WTC11 (cell line): ENCODE measurements around the gene UNC13D. TPM values are rescaled to one million over a fixed set of nuclear protein-coding genes. Genes with fewer than 3 reads are reported as not detected.

Experiments
- ATAC-seq: fragments of 200-7000 bp; cut with Tn5 transposase; 2 replicates; pipeline ENCODE4 v1.10.0; 2021; ENCODE audit warnings: mild to moderate bottlenecking, moderate library complexity
- Bru-seq: library from RNA; stranded (reverse); fragments of 400-500 nt; gene quantifications from one replicate; lab custom pipeline; 2021; lab: Mats Ljungman, UMichigan
- CTCF ChIA-PET: fragments of 300-600 bp; sonication (Branson Sonifier 250); formaldehyde crosslinking; loops from one replicate; lab custom pipeline; 2021; ENCODE audit warnings: antibody characterized with exemption; lab: Charles Lee
- POLR2A ChIA-PET: fragments of 350-600 bp; sonication (Branson Sonifier 250); formaldehyde crosslinking; loops from one replicate; lab custom pipeline; 2021; ENCODE audit warnings: antibody characterized with exemption; lab: Charles Lee
- DNase-seq: peaks from one replicate; pipeline ENCODE4 v3.0.0; 2021; ENCODE audit warnings: low spot score
- H3K27ac Mint-ChIP-seq: 2 replicates; pipeline ENCODE4 v1.8.0; 2021; ENCODE audit warnings: mixed read lengths
- H3K27me3 Mint-ChIP-seq: 2 replicates; pipeline ENCODE4 v1.8.0; 2021; ENCODE audit warnings: low read depth, mild to moderate bottlenecking, moderate library complexity, mixed read lengths
- H3K36me3 Mint-ChIP-seq: 2 replicates; pipeline ENCODE4 v1.8.0; 2021; ENCODE audit warnings: mixed read lengths
- H3K4me1 Mint-ChIP-seq: 2 replicates; pipeline ENCODE4 v1.8.0; 2022; ENCODE audit warnings: mixed read lengths
- H3K4me3 Mint-ChIP-seq: 2 replicates; pipeline ENCODE4 v1.8.0; 2021; ENCODE audit warnings: mild to moderate bottlenecking, moderate library complexity, mixed read lengths
- H3K9me3 Mint-ChIP-seq: 2 replicates; pipeline ENCODE4 v1.8.0; 2021; ENCODE audit warnings: mixed read lengths
- ATF2 ChIP-seq: sonication (generic); formaldehyde crosslinking; IDR thresholded peaks from 2 replicates; pipeline ENCODE4 v1.8.1; 2022; ENCODE audit warnings: low read depth, missing genetic modification reagents, borderline replicate concordance
- CDX4 ChIP-seq: fragments of 250-450 bp; sonication (Bioruptor Pico); IDR thresholded peaks from 2 replicates; pipeline ENCODE4 v1.9.0; 2021; ENCODE audit warnings: moderate library complexity, mild to moderate bottlenecking, inconsistent platforms, borderline replicate concordance
- CREB1 ChIP-seq: sonication (generic); formaldehyde crosslinking; IDR thresholded peaks from 2 replicates; pipeline ENCODE4 v1.8.0; 2023; ENCODE audit warnings: mild to moderate bottlenecking, missing genetic modification reagents
- E2F4 ChIP-seq: sonication (generic); formaldehyde crosslinking; IDR thresholded peaks from 2 replicates; pipeline ENCODE4 v1.8.1; 2022; ENCODE audit warnings: low read depth, mild to moderate bottlenecking, moderate library complexity, missing genetic modification reagents, borderline replicate concordance
- FOXJ3 ChIP-seq: sonication (generic); formaldehyde crosslinking; IDR thresholded peaks from 2 replicates; pipeline ENCODE4 v1.9.0; 2021; ENCODE audit warnings: missing genetic modification reagents, mild to moderate bottlenecking, borderline replicate concordance
- FOXK1 ChIP-seq: sonication (generic); formaldehyde crosslinking; IDR thresholded peaks from 2 replicates; pipeline ENCODE4 v1.8.0; 2022; ENCODE audit warnings: mild to moderate bottlenecking, moderate library complexity, missing genetic modification reagents
- GRHL2 ChIP-seq: fragments of 250-450 bp; sonication (Bioruptor Pico); IDR thresholded peaks from 2 replicates; pipeline ENCODE4 v1.8.0; 2022; ENCODE audit warnings: mild to moderate bottlenecking, moderate library complexity; ENCODE audit not compliant: insufficient replicate concordance, severe bottlenecking
- IRF1 ChIP-seq: sonication (generic); formaldehyde crosslinking; IDR thresholded peaks from 2 replicates; pipeline ENCODE4 v1.8.0; 2023; ENCODE audit warnings: missing genetic modification reagents
- NR2C2 ChIP-seq: sonication (generic); formaldehyde crosslinking; IDR thresholded peaks from 2 replicates; pipeline ENCODE4 v1.8.0; 2022; ENCODE audit warnings: mild to moderate bottlenecking, missing genetic modification reagents
- PRRX2 ChIP-seq: fragments of 250-450 bp; sonication (Bioruptor Pico); IDR thresholded peaks from 2 replicates; pipeline ENCODE4 v1.8.0; 2021; ENCODE audit warnings: mild to moderate bottlenecking
- TCF7 ChIP-seq: sonication (generic); formaldehyde crosslinking; IDR thresholded peaks from 2 replicates; pipeline ENCODE4 v1.8.0; 2022; ENCODE audit warnings: mild to moderate bottlenecking, low read depth, missing genetic modification reagents, moderate library complexity
- USF1 ChIP-seq: sonication (generic); formaldehyde crosslinking; IDR thresholded peaks from 2 replicates; pipeline ENCODE4 v1.8.0; 2022; ENCODE audit warnings: mild to moderate bottlenecking, missing genetic modification reagents
- ZNF263 ChIP-seq: sonication (generic); formaldehyde crosslinking; IDR thresholded peaks from 2 replicates; pipeline ENCODE4 v1.8.1; 2022; ENCODE audit warnings: low read depth, mild to moderate bottlenecking, moderate library complexity, missing genetic modification reagents
- ZNF416 ChIP-seq: fragments of 250-450 bp; sonication (Bioruptor Pico); IDR thresholded peaks from 2 replicates; pipeline ENCODE4 v1.9.0; 2021; ENCODE audit warnings: mild to moderate bottlenecking, inconsistent platforms
- long read RNA-seq, 3 experiments: library from RNA in 1 of 3; library from capped mRNA in 1 of 3; library from polyadenylated mRNA in 1 of 3; unstranded in 2 of 3; stranded (forward) in 1 of 3; transcript quantifications; one replicate each; pipeline ENCODE4 v2.0.0, GENCODE V29; 2021
- total RNA-seq: library from RNA; stranded (reverse); gene quantifications from 3 replicates; pipeline ENCODE4 v1.2.3, GENCODE V29; 2021
- TF ChIP-seq, protein P1 (sequence below): sonication (generic); formaldehyde crosslinking; IDR thresholded peaks from 2 replicates; pipeline ENCODE4 v1.8.0; 2023; ENCODE audit warnings: missing genetic modification reagents, mild to moderate bottlenecking, borderline replicate concordance

Gene UNC13D
- total RNA-seq, result 12.1 to 13.8 TPM (median 13.1 TPM) in 3 replicates
- percentile 28 among the genes with signal in this experiment for Bru-seq, nascent RNA
- long read RNA-seq, experiment 1, partial matches to known transcripts, result 14 of 29 reads
- long read RNA-seq, experiment 1, other reads (novel, unspliced or antisense), result 15 of 29 reads
- long read RNA-seq, experiment 2, partial matches to known transcripts, result 5 of 16 reads
- long read RNA-seq, experiment 2, other reads (novel, unspliced or antisense), result 11 of 16 reads
- long read RNA-seq, experiment 3, partial matches to known transcripts, result 8 of 22 reads
- long read RNA-seq, experiment 3, other reads (novel, unspliced or antisense), result 14 of 22 reads

- H3K27ac Mint-ChIP-seq, result peak within 1 kb of the TSS; percentile 90; the same call in 1 of the 2 replicates
- no peaks in the 10 kb centered on the region for H3K9me3 Mint-ChIP-seq
- no peak for ATAC-seq
- POLR2A ChIA-PET, result interaction anchor here (1.1 to 1.2 kb wide), 2 partner anchors 16 to 60 kb away, joined by 3 to 4 read pairs; no protein-coding TSS in a partner anchor
- peaks cover 21% of the 10 kb centered on the region for H3K4me1 Mint-ChIP-seq
- no peak within 1 kb of the TSS for H3K4me3 Mint-ChIP-seq
- H3K36me3 Mint-ChIP-seq, result peaks cover 22% of the 10 kb centered on the region
- no peaks in the 10 kb centered on the region for H3K27me3 Mint-ChIP-seq
- no peak for DNase-seq
- CTCF ChIA-PET, result interaction anchor here (0.6 to 8.8 kb wide), 9 partner anchors 9 to 436 kb away, joined by 4 to 180 read pairs (median 13); partner anchors contain the start of genes GALK1 and WBP2
- TF ChIP-seq NR2C2 (CRISPR knock-in tag) (no peak), ZNF416 (CRISPR knock-in tag) (no peak), CREB1 (no peak), CDX4 (CRISPR knock-in tag) (no peak), E2F4 (no peak), FOXJ3 (CRISPR knock-in tag) (no peak), USF1 (CRISPR knock-in tag) (no peak), FOXK1 (CRISPR knock-in tag) (no peak), GRHL2 (CRISPR knock-in tag) (no peak), IRF1 (CRISPR knock-in tag) (no peak), TCF7 (CRISPR knock-in tag) (no peak), ATF2 (CRISPR knock-in tag) (no peak), ZNF263 (CRISPR knock-in tag) (no peak), PRRX2 (CRISPR knock-in tag) (no peak)
- TF ChIP-seq, protein P1, sequence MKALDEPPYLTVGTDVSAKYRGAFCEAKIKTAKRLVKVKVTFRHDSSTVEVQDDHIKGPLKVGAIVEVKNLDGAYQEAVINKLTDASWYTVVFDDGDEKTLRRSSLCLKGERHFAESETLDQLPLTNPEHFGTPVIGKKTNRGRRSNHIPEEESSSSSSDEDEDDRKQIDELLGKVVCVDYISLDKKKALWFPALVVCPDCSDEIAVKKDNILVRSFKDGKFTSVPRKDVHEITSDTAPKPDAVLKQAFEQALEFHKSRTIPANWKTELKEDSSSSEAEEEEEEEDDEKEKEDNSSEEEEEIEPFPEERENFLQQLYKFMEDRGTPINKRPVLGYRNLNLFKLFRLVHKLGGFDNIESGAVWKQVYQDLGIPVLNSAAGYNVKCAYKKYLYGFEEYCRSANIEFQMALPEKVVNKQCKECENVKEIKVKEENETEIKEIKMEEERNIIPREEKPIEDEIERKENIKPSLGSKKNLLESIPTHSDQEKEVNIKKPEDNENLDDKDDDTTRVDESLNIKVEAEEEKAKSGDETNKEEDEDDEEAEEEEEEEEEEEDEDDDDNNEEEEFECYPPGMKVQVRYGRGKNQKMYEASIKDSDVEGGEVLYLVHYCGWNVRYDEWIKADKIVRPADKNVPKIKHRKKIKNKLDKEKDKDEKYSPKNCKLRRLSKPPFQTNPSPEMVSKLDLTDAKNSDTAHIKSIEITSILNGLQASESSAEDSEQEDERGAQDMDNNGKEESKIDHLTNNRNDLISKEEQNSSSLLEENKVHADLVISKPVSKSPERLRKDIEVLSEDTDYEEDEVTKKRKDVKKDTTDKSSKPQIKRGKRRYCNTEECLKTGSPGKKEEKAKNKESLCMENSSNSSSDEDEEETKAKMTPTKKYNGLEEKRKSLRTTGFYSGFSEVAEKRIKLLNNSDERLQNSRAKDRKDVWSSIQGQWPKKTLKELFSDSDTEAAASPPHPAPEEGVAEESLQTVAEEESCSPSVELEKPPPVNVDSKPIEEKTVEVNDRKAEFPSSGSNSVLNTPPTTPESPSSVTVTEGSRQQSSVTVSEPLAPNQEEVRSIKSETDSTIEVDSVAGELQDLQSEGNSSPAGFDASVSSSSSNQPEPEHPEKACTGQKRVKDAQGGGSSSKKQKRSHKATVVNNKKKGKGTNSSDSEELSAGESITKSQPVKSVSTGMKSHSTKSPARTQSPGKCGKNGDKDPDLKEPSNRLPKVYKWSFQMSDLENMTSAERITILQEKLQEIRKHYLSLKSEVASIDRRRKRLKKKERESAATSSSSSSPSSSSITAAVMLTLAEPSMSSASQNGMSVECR (CRISPR knock-in tag), result no peak
- TF ChIP-seq, all 79 proteins: peak for 0
Measured at GRCh38 chr17:75843577-75844529, at the start of gene UNC13D. UNC13D (minus strand) TSS chr17:75844404; CDS start chr17:75844337, 67 bp downstream.
